Astrocyte (in vitro differentiated cells and primary cell): Measurements from ENCODE around the gene CDKN2C.

Experiments used
- CTCF ChIP-seq: IDR thresholded peaks from 2 replicates; pipeline ENCODE4 v1.5.1; 2011; ENCODE audit warnings: low read depth, mild to moderate bottlenecking, inconsistent platforms, low read length, moderate library complexity; ENCODE audit not compliant: insufficient read depth
- EZH2 ChIP-seq: IDR thresholded peaks from 2 replicates; pipeline ENCODE4 v1.6.1; 2012; ENCODE audit warnings: mild to moderate bottlenecking, low read length, inconsistent platforms; ENCODE audit not compliant: insufficient read depth

- TF ChIP-seq CTCF (no peak), EZH2 (no peak)
Observed at GRCh38 chr1:50980505-50980904, 10.5 kb downstream of the CDKN2C start.
